ENCODE data around the gene CCNO.
A peak's percentile ranks its signal among the peaks of the same experiment; 100 is the strongest.

CCNO gene

GRCh38 chr5:55232985-55233928 lies at the start of gene CCNO:
TSS of gene CCNO (minus strand) at chr5:55233608. CDS start at chr5:55233523, 85 bp downstream.
- in situ Hi-C loops (cut with HindIII; ENCODE audit: low pct_ligation_motif_present, low sequenced_read_pairs): no loop called here
- Histone ChIP-seq H3K36me3 (replicated peaks) (no peaks in the 10 kb centered on the region), H3K4me3 (ENCODE audit: low read depth, low read length) (peak within 1 kb of the TSS; percentile 53), H3K27me3 (replicated peaks) (peaks cover 50% of the 10 kb centered on the region), H3K27ac (no peak within 1 kb of the TSS)
- peak; percentile 44 for DNase-seq
- TF ChIP-seq CTCF (IDR thresholded peaks at IDR 0.05; ENCODE audit: low read depth, low read length, missing control alignments): no peak

GRCh38 chr5:55278778-55279177 lies 45.4 kb upstream of the CCNO start:
- Histone ChIP-seq H3K4me3 (ENCODE audit: low read depth, low read length) (no peak overlapping the region), H3K27ac (no peak overlapping the region), H3K27me3 (replicated peaks) (no peaks in the 10 kb centered on the region), H3K36me3 (replicated peaks) (peaks cover 44% of the 10 kb centered on the region)
- in situ Hi-C loops (cut with HindIII; ENCODE audit: low pct_ligation_motif_present, low sequenced_read_pairs): no loop called here
- no peak for TF ChIP-seq CTCF (IDR thresholded peaks at IDR 0.05; ENCODE audit: low read depth, low read length, missing control alignments)
- peak; percentile 12 for DNase-seq

- H3K36me3 ChIP-seq (replicated peaks): peaks cover 46% of the 10 kb centered on the region
- H3K27me3 ChIP-seq (replicated peaks): no peaks in the 10 kb centered on the region
- H3K4me3 ChIP-seq (ENCODE audit: low read depth, low read length): no peak overlapping the region
- H3K27ac ChIP-seq: no peak overlapping the region
- DNase-seq: peak; percentile 22
- TF ChIP-seq CTCF (IDR thresholded peaks at IDR 0.05; ENCODE audit: low read depth, low read length, missing control alignments): no peak
- in situ Hi-C loops (cut with HindIII; ENCODE audit: low pct_ligation_motif_present, low sequenced_read_pairs): no loop called here
Measured at GRCh38 chr5:55276771-55277170, 43.4 kb upstream of the CCNO start.

- Histone ChIP-seq H3K4me3 (ENCODE audit: low read depth, low read length) (no peak overlapping the region), H3K27me3 (replicated peaks) (no peaks in the 10 kb centered on the region), H3K36me3 (replicated peaks) (peaks cover 47% of the 10 kb centered on the region), H3K27ac (no peak overlapping the region)
- in situ Hi-C loops (cut with HindIII; ENCODE audit: low pct_ligation_motif_present, low sequenced_read_pairs): no loop called here
- DNase-seq: no peak
- no peak for TF ChIP-seq CTCF (IDR thresholded peaks at IDR 0.05; ENCODE audit: low read depth, low read length, missing control alignments)
Measured at GRCh38 chr5:55258339-55258738, 24.9 kb upstream of the CCNO start.

GRCh38 chr5:55254802-55255201 lies 21.4 kb upstream of the CCNO start:
- H3K27ac ChIP-seq: no peak overlapping the region
- TF ChIP-seq CTCF (IDR thresholded peaks at IDR 0.05; ENCODE audit: low read depth, low read length, missing control alignments): no peak
- H3K36me3 ChIP-seq (replicated peaks): peaks cover 36% of the 10 kb centered on the region
- in situ Hi-C loops (cut with HindIII; ENCODE audit: low pct_ligation_motif_present, low sequenced_read_pairs): no loop called here
- no peak overlapping the region for H3K4me3 ChIP-seq (ENCODE audit: low read depth, low read length)
- no peak for DNase-seq
- no peaks in the 10 kb centered on the region for H3K27me3 ChIP-seq (replicated peaks)

Data from brain microvascular endothelial cell (primary cell).